GM23248 (cell line): Measurements from ENCODE around the gene ZMYM5.

Source experiments
- EZH2 ChIP-seq: fragments of 200-600 bp; sonication (generic); IDR thresholded peaks from 2 replicates; pipeline ENCODE4 v1.6.1; 2018; ENCODE audit warnings: antibody characterized with exemption, mild to moderate bottlenecking; ENCODE audit not compliant: insufficient read depth, poor library complexity, severe bottlenecking
- EZH2phosphoT487 ChIP-seq: fragments of 200-600 bp; sonication (generic); IDR thresholded peaks from 2 replicates; pipeline ENCODE4 v1.6.1; 2018; ENCODE audit warnings: antibody characterized with exemption, moderate library complexity, mild to moderate bottlenecking, low read depth; ENCODE audit not compliant: insufficient read depth

GRCh38 chr13:19836472-19836871 is 27.0 kb downstream of the ZMYM5 start:
- TF ChIP-seq EZH2phosphoT487 (no peak), EZH2 (no peak)
